Pulmonary artery endothelial cell (primary cell): ENCODE results near the gene CASP14. TPM values are rescaled to one million over a fixed set of nuclear protein-coding genes. Genes with fewer than 3 reads are reported as not detected.
"Not testable (repeated sequence)": the region's sequence is repeated elsewhere in the genome, so short reads cannot be mapped to it uniquely, and the experiment has no call there.

ENCODE experiments used
- DNase-seq: peaks from one replicate; pipeline ENCODE4 v3.0.0-alpha.2; 2011; ENCODE audit warnings: low read depth, low spot score
- total RNA-seq: library from RNA; depleted of rRNA; stranded (reverse); fragments of >200 nt; gene quantifications from 2 replicates; pipeline ENCODE4 v1.2.3, GENCODE V29; 2014

The CASP14 gene
- total RNA-seq, 1 donor from 2014 or later, result not detected

GRCh38 chr19:15070386-15070785, 21.1 kb downstream of the CASP14 start:
- not testable (repeated sequence) for DNase-seq

- no peak for DNase-seq
Measured at GRCh38 chr19:15072930-15073647, 23.8 kb downstream of the CASP14 start.

GRCh38 chr19:15074371-15074770, 25.1 kb downstream of the CASP14 start:
- no peak for DNase-seq

GRCh38 chr19:15075806-15076205, 26.5 kb downstream of the CASP14 start:
- DNase-seq, result no peak

GRCh38 chr19:15080002-15080401, 30.7 kb downstream of the CASP14 start:
- DNase-seq, result not testable (repeated sequence)

GRCh38 chr19:15081911-15082310, 32.6 kb downstream of the CASP14 start, which contains the start of gene OR1I1:
Gene OR1I1 (plus strand): TSS chr19:15082211. CDS start chr19:15087066, 4,855 bp downstream.
- no peak for DNase-seq

GRCh38 chr19:15087182-15087581, 37.9 kb downstream of the CASP14 start:
- DNase-seq, result no peak

GRCh38 chr19:15091918-15092753, 42.9 kb downstream of the CASP14 start:
- no peak for DNase-seq

- no peak for DNase-seq
Measured at GRCh38 chr19:15093001-15093400, 43.7 kb downstream of the CASP14 start.

- no peak for DNase-seq
Measured at GRCh38 chr19:15096223-15096622, 46.9 kb downstream of the CASP14 start.

- DNase-seq, result not testable (repeated sequence)
Measured at GRCh38 chr19:15097980-15098379, 48.7 kb downstream of the CASP14 start.

- no peak for DNase-seq
Measured at GRCh38 chr19:15098460-15098859, 49.2 kb downstream of the CASP14 start.

GRCh38 chr19:15099017-15099582, 49.8 kb downstream of the CASP14 start:
- DNase-seq, result no peak

GRCh38 chr19:15101479-15102082, 52.3 kb downstream of the CASP14 start:
- DNase-seq, result peak; percentile 26

- no peak for DNase-seq
Measured at GRCh38 chr19:15104003-15104402, 54.7 kb downstream of the CASP14 start.

GRCh38 chr19:15104411-15104810, 55.1 kb downstream of the CASP14 start:
- no peak for DNase-seq

GRCh38 chr19:15105044-15105443, 55.8 kb downstream of the CASP14 start:
- DNase-seq, result no peak

GRCh38 chr19:15107061-15108010, 58.1 kb downstream of the CASP14 start, which contains the start of gene SYDE1:
Gene SYDE1 (plus strand): TSS chr19:15107401. CDS start chr19:15107434, 33 bp downstream.
- no peak for DNase-seq
